GM19324 (cell line): Measurements from ENCODE around the gene SIN3B.
"Not testable (repeated sequence)": the region's sequence is repeated elsewhere in the genome, so short reads cannot be mapped to it uniquely, and the experiment has no call there.

Experiments used
- ATAC-seq: cut with Tn5 transposase; IDR thresholded peaks from one replicate; pipeline ENCODE4 v1.9.1; 2021; ENCODE audit warnings: mild to moderate bottlenecking, moderate library complexity; ENCODE audit not compliant: unreplicated experiment, low FRiP score

SIN3B gene

GRCh38 chr19:16862826-16863415 is 33.7 kb downstream of the SIN3B start:
- no peak for ATAC-seq

GRCh38 chr19:16867211-16867610 is 38.0 kb downstream of the SIN3B start:
- ATAC-seq, result no peak

- ATAC-seq, result no peak
These were observed 39.4 kb downstream of the SIN3B start for GRCh38 chr19:16868423-16869130.

GRCh38 chr19:16869331-16869972 is 40.3 kb downstream of the SIN3B start:
- no peak for ATAC-seq

GRCh38 chr19:16871871-16872270 is 42.7 kb downstream of the SIN3B start:
- no peak for ATAC-seq

GRCh38 chr19:16872728-16873127 is 43.5 kb downstream of the SIN3B start:
- no peak for ATAC-seq

GRCh38 chr19:16873594-16873993 is 44.4 kb downstream of the SIN3B start:
- no peak for ATAC-seq

- no peak for ATAC-seq
These were observed 45.2 kb downstream of the SIN3B start for GRCh38 chr19:16874250-16874977.

- not testable (repeated sequence) for ATAC-seq
These were observed 45.7 kb downstream of the SIN3B start for GRCh38 chr19:16874978-16875299.

- no peak for ATAC-seq
These were observed 46.7 kb downstream of the SIN3B start for GRCh38 chr19:16875584-16876555.

GRCh38 chr19:16876904-16877361 is 47.7 kb downstream of the SIN3B start:
- ATAC-seq, result no peak

- ATAC-seq, result no peak
These were observed 48.4 kb downstream of the SIN3B start for GRCh38 chr19:16877581-16877980.

- no peak for ATAC-seq
These were observed 49.2 kb downstream of the SIN3B start for GRCh38 chr19:16878181-16878965.

- no peak for ATAC-seq
These were observed 51.8 kb downstream of the SIN3B start for GRCh38 chr19:16880884-16881554.

GRCh38 chr19:16882146-16882545 is 52.9 kb downstream of the SIN3B start:
- ATAC-seq, result no peak

GRCh38 chr19:16883522-16883921 is 54.3 kb downstream of the SIN3B start:
- ATAC-seq, result no peak

GRCh38 chr19:16885166-16885565 is 56.0 kb downstream of the SIN3B start:
- ATAC-seq, result no peak

GRCh38 chr19:16886305-16886880 is 57.2 kb downstream of the SIN3B start:
- no peak for ATAC-seq
